Stimulated activated CD8-positive, alpha-beta memory T cell treated with anti-CD3 and anti-CD28 coated beads, Interleukin-4, amount 100 ng/mL, for 1 hour (primary cell): ENCODE measurements around the gene PSME4.
"Not testable (repeated sequence)": the region's sequence is repeated elsewhere in the genome, so short reads cannot be mapped to it uniquely, and the experiment has no call there.

Experiments
- DNase-seq, 2 donors: peaks; one replicate each; pipeline ENCODE4 v3.0.0-alpha.2; 2020; ENCODE audit warnings: low read depth in 2 of 2, low spot score in 1 of 2

The PSME4 gene

GRCh38 chr2:53843595-53843994 is 127.2 kb downstream of the PSME4 start:
- DNase-seq = no peak

GRCh38 chr2:53842891-53843290 is 127.9 kb downstream of the PSME4 start:
- no peak for DNase-seq

GRCh38 chr2:53841651-53842050 is 129.1 kb downstream of the PSME4 start:
- not testable (repeated sequence) for DNase-seq

- DNase-seq = no peak
Observed at GRCh38 chr2:53840580-53840979, 130.2 kb downstream of the PSME4 start.

GRCh38 chr2:53829980-53830290 is 140.9 kb downstream of the PSME4 start:
- not testable (repeated sequence) for DNase-seq

- no peak for DNase-seq
Observed at GRCh38 chr2:53829273-53829979, 141.4 kb downstream of the PSME4 start.

- no peak for DNase-seq
Observed at GRCh38 chr2:53828331-53828730, 142.5 kb downstream of the PSME4 start.

GRCh38 chr2:53827398-53828175 is 143.2 kb downstream of the PSME4 start:
- DNase-seq = no peak

GRCh38 chr2:53826587-53827397 is 144.0 kb downstream of the PSME4 start:
- no peak for DNase-seq

GRCh38 chr2:53826030-53826410 is 144.8 kb downstream of the PSME4 start:
- no peak for DNase-seq

- DNase-seq = not testable (repeated sequence)
Observed at GRCh38 chr2:53823639-53824038, 147.2 kb downstream of the PSME4 start.

GRCh38 chr2:53821810-53822209 is 149.0 kb downstream of the PSME4 start:
- no peak for DNase-seq

GRCh38 chr2:53820711-53821110 is 150.1 kb downstream of the PSME4 start:
- DNase-seq = no peak

- no peak for DNase-seq
Observed at GRCh38 chr2:53820048-53820447, 150.7 kb downstream of the PSME4 start.

GRCh38 chr2:53819634-53820033 is 151.2 kb downstream of the PSME4 start:
- DNase-seq = no peak

GRCh38 chr2:53818854-53819435 is 151.8 kb downstream of the PSME4 start:
- no peak for DNase-seq
